ENCODE data around the gene GRPR. TPM values are rescaled to one million over a fixed set of nuclear protein-coding genes. Genes with fewer than 3 reads are reported as not detected.

The GRPR gene
- total and polyA plus RNA-seq, 2 experiments from 2014 or later: 0.21 to 0.69 TPM

DNA sequence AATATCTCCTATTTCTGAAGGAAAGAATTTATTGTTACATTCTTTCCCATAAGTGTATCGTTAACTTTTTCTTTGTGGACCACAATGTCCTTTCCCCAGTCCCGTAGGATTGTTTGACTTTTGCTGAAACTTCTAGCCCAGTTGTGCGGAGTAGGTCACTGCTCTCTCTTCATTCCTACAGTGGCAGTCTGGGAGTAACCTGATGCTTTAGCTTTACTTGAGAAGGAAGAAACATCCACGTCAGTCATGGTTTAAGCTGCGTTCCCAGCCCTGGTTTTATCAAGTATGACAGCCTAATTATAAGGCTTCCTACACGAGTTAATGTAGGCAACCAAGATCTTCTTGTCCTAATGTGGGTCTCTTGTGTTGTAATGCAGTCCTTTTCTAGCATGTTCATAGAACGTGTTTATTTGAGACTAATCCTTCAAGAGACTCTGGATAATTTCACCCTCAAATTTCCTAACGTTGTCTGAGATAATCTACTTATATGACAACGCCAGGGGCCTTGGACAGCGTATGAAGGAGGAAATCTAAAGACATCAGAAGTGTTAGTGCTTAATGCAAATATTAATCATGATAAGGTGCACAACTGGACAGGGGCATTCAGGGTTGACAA is 40.8 kb upstream of the GRPR start:
- Histone ChIP-seq H3K4me3 (no peak overlapping the region), H3K36me3 (no peaks in the 10 kb centered on the region), H3K4me1 (ENCODE audit: low read depth) (no peaks in the 10 kb centered on the region), H3K27me3 (no peaks in the 10 kb centered on the region), H3K9me3 (ENCODE audit: low read depth) (no peaks in the 10 kb centered on the region), H3K27ac (no peak overlapping the region)
- no peak for DNase-seq (ENCODE audit: low read depth in 1 of 2, low spot score in 1 of 2)
- TF ChIP-seq, protein P1, sequence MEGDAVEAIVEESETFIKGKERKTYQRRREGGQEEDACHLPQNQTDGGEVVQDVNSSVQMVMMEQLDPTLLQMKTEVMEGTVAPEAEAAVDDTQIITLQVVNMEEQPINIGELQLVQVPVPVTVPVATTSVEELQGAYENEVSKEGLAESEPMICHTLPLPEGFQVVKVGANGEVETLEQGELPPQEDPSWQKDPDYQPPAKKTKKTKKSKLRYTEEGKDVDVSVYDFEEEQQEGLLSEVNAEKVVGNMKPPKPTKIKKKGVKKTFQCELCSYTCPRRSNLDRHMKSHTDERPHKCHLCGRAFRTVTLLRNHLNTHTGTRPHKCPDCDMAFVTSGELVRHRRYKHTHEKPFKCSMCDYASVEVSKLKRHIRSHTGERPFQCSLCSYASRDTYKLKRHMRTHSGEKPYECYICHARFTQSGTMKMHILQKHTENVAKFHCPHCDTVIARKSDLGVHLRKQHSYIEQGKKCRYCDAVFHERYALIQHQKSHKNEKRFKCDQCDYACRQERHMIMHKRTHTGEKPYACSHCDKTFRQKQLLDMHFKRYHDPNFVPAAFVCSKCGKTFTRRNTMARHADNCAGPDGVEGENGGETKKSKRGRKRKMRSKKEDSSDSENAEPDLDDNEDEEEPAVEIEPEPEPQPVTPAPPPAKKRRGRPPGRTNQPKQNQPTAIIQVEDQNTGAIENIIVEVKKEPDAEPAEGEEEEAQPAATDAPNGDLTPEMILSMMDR (IDR thresholded peaks at IDR 0.05; ENCODE audit: low read depth, low read length): no peak

DNA sequence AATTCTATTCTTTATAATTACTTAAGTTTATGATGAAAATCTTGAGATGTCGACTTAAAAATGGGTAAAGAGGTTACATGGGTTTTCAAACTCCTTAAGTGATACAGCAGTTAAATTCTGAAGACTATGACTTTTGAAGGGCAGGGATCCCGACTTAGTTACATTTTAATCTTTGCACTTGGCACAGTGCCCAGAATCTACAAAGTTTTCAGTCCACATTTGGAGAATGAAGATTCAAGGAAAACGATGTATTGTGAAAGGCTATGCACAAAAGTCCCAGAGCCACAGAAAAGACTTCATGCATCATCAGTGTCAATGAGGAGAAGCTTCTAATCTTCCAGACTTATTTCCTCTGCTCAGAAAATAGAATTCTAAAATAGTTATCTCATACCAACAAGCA is 36.3 kb upstream of the GRPR start:
- H3K36me3 ChIP-seq: no peaks in the 10 kb centered on the region
- H3K27ac ChIP-seq: no peak overlapping the region
- no peaks in the 10 kb centered on the region for H3K9me3 ChIP-seq (ENCODE audit: low read depth)
- TF ChIP-seq, protein P1 (IDR thresholded peaks at IDR 0.05; ENCODE audit: low read depth, low read length): no peak
- no peaks in the 10 kb centered on the region for H3K27me3 ChIP-seq
- no peak overlapping the region for H3K4me3 ChIP-seq
- DNase-seq (ENCODE audit: low read depth in 1 of 2, low spot score in 1 of 2): peak in 1 of 2 donors; percentile 3
- H3K4me1 ChIP-seq (ENCODE audit: low read depth): no peaks in the 10 kb centered on the region

DNA sequence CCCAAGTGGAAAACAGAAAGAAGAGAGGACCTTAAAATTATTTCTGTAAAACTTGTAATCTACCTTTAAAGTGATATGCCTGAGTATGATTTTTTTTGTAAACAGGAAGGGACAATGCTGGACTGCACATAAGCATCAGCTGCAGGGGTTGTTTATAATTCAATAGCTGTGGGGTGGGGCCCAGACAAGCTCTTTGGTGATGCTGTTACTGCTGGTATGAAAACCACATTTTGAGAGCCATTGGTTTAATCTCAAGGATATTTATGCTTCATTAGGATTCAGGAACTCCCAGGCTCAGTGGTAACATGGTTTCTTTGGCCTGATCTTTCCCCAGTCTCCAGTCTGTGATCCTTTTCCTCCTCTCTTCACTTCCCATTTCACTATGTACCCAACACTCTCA is 34.3 kb upstream of the GRPR start:
- no peak overlapping the region for H3K27ac ChIP-seq
- H3K36me3 ChIP-seq: no peaks in the 10 kb centered on the region
- no peaks in the 10 kb centered on the region for H3K27me3 ChIP-seq
- H3K4me1 ChIP-seq (ENCODE audit: low read depth): no peaks in the 10 kb centered on the region
- H3K9me3 ChIP-seq (ENCODE audit: low read depth): no peaks in the 10 kb centered on the region
- TF ChIP-seq, protein P1 (IDR thresholded peaks at IDR 0.05; ENCODE audit: low read depth, low read length): no peak
- no peak for DNase-seq (ENCODE audit: low read depth in 1 of 2, low spot score in 1 of 2)
- no peak overlapping the region for H3K4me3 ChIP-seq

DNA sequence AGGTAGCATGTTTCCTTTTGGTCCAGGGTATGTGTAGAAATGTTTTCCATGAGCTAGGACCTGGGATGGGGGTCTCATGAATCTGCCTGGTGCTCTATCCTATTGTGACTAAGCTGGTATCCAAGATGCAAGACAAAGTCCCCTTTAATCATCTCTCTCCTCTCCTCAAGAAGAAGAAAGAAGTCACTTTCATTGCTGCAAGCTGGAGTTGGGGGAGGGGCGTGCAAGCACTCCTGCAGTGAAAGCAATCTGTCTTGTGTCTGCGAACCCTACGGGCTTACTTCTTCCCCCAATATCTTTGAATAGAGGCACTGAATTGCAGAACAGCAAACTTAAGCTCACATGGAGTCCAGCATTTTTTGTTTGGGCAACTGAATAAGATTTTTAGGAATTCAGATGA is 27.2 kb upstream of the GRPR start:
- TF ChIP-seq, protein P1 (IDR thresholded peaks at IDR 0.05; ENCODE audit: low read depth, low read length): no peak
- peaks cover 10% of the 10 kb centered on the region for H3K4me1 ChIP-seq (ENCODE audit: low read depth)
- no peaks in the 10 kb centered on the region for H3K27me3 ChIP-seq
- H3K27ac ChIP-seq: no peak overlapping the region
- DNase-seq (ENCODE audit: low read depth in 1 of 2, low spot score in 1 of 2): peak in 1 of 2 donors; percentile 25
- H3K4me3 ChIP-seq: no peak overlapping the region
- H3K36me3 ChIP-seq: no peaks in the 10 kb centered on the region
- H3K9me3 ChIP-seq (ENCODE audit: low read depth): no peaks in the 10 kb centered on the region

DNA sequence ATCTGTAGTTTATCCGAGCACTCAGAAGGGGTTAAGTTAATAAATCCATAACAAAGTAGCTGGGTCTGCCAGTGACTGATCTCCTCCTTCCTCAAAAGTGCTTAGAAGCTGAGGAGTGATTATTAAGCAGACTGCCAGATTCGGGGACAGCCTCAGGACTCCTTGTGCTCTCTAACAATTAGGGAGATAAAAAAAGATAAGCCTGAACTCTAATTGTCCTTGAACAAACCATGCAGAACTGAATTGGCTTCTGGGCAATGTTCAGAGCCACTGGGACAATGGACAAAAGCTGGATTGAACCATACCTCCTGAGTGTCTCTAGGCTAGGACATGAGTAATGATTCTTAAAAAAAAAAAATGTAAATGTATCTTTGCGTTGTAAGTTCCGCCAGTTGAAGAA is 22.7 kb upstream of the GRPR start:
- DNase-seq (ENCODE audit: low read depth in 1 of 2, low spot score in 1 of 2): peak in 1 of 2 donors; percentile 35
- H3K27ac ChIP-seq: peak overlapping the region; percentile 64
- H3K27me3 ChIP-seq: no peaks in the 10 kb centered on the region
- no peaks in the 10 kb centered on the region for H3K9me3 ChIP-seq (ENCODE audit: low read depth)
- peaks cover 15% of the 10 kb centered on the region for H3K4me1 ChIP-seq (ENCODE audit: low read depth)
- TF ChIP-seq, protein P1 (IDR thresholded peaks at IDR 0.05; ENCODE audit: low read depth, low read length): no peak
- no peaks in the 10 kb centered on the region for H3K36me3 ChIP-seq
- H3K4me3 ChIP-seq: no peak overlapping the region
